ENCODE data around the gene TRIM7. TPM values are rescaled to one million over a fixed set of nuclear protein-coding genes. Genes with fewer than 3 reads are reported as not detected.
A peak's percentile ranks its signal among the peaks of the same experiment; 100 is the strongest.

Gene TRIM7
- total RNA-seq, 1 experiment from 2014 or later, result 25.8 TPM

DNA sequence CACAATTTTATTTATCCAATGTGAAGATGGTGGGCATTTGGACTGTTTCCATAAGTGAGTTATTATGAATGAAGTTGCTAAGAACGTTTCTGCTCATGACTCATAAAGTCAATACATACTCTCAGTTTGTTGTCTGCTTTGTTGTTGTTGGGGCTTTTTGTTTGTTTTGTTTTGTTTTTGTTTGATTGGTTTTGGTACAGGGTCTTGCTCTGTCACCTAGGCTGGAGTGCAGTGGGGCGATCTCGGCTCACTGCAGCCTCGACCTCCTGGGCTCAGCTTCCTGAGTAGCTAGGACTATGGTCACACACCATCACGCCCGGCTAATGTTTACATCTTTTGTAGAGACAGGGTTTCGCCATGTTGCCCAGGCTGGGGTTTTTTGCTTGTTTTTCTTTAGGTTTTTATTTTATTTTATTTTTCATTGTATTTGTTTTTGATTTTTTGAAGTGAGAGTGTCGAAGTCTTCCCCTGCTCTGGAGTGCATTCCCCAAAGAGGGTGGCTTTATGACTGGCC lies 18.0 kb downstream of the TRIM7 start:
- TF ChIP-seq POLR2AphosphoS5 (IDR thresholded peaks at IDR 0.05; ENCODE audit: low read depth, low read length), result no peak
- TF ChIP-seq, protein P1, sequence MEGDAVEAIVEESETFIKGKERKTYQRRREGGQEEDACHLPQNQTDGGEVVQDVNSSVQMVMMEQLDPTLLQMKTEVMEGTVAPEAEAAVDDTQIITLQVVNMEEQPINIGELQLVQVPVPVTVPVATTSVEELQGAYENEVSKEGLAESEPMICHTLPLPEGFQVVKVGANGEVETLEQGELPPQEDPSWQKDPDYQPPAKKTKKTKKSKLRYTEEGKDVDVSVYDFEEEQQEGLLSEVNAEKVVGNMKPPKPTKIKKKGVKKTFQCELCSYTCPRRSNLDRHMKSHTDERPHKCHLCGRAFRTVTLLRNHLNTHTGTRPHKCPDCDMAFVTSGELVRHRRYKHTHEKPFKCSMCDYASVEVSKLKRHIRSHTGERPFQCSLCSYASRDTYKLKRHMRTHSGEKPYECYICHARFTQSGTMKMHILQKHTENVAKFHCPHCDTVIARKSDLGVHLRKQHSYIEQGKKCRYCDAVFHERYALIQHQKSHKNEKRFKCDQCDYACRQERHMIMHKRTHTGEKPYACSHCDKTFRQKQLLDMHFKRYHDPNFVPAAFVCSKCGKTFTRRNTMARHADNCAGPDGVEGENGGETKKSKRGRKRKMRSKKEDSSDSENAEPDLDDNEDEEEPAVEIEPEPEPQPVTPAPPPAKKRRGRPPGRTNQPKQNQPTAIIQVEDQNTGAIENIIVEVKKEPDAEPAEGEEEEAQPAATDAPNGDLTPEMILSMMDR (IDR thresholded peaks at IDR 0.05), result no peak
- no peak for TF ChIP-seq TCF7L2 (IDR thresholded peaks at IDR 0.05; ENCODE audit: low read depth, low read length)
- Histone ChIP-seq H3K27me3 (ENCODE audit: control insufficient read depth, insufficient read depth, low read length) (no peaks in the 10 kb centered on the region), H3K9me3 (ENCODE audit: control insufficient read depth, insufficient read depth, low read depth, low read length) (no peaks in the 10 kb centered on the region), H3K4me3 (ENCODE audit: low read depth in 2 of 2, low read length in 2 of 2) (peak overlapping the region; percentile 85 to 98), H3K36me3 (ENCODE audit: control insufficient read depth, insufficient read depth, low read length) (no peaks in the 10 kb centered on the region), H3K4me1 (ENCODE audit: control insufficient read depth, insufficient read depth, low read length) (peaks cover 11% of the 10 kb centered on the region), H3K27ac (ENCODE audit: low read length) (peak overlapping the region; percentile 82)
- ChIA-PET POLR2A (no interaction called here), CTCF (interaction anchor here (0.6 kb wide), 1 partner anchor 16 kb away, joined by 3 read pairs; no protein-coding TSS in a partner anchor)
- intact Hi-C loops (cut with micrococcal nuclease; ENCODE audit: unreplicated experiment), result loop anchor here (1.0 to 10.0 kb wide), 2 partner anchors 15 to 382 kb away; partner anchors contain the start of gene MGAT1
- in situ Hi-C loops (cut with HindIII; ENCODE audit: low pct_unique_long_range_greater_than_20kb, low sequenced_read_pairs), result no loop called here
- no peak for DNase-seq (ENCODE audit: low read depth, low spot score)
- ATAC-seq, result no peak
- no TSS peak for BruUV-seq (replicated peaks)

DNA sequence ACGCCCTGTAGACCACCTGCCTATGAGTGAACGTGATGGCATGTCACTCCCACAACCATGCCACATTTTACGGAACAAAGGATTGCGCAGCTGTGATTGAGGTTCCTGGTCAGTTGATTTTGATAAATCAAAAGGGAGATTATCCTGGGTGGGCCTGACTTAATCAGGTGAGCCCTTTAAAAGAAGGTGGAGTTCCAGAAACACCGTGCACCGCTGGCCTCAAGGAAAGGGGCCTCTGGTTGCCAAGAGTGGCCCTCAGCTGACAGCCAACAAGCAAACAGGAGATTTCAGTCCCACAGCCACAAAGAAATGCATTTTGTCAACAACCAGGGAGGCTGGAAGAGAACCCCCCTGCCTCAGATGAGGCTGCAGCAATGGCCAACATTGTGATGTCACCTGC lies 19.0 kb downstream of the TRIM7 start:
- intact Hi-C loops (cut with micrococcal nuclease; ENCODE audit: unreplicated experiment), result loop anchor here (10.0 kb wide), 1 partner anchor 381 kb away; the partner anchor contains the start of gene MGAT1
- H3K27me3 ChIP-seq (ENCODE audit: control insufficient read depth, insufficient read depth, low read length), result no peaks in the 10 kb centered on the region
- in situ Hi-C loops (cut with HindIII; ENCODE audit: low pct_unique_long_range_greater_than_20kb, low sequenced_read_pairs), result no loop called here
- DNase-seq (ENCODE audit: low read depth, low spot score) (no peak), ATAC-seq (no peak)
- peaks cover 12% of the 10 kb centered on the region for H3K4me1 ChIP-seq (ENCODE audit: control insufficient read depth, insufficient read depth, low read length)
- ChIA-PET POLR2A (interaction anchor here (1.7 kb wide), 1 partner anchor 19 kb away, joined by 5 read pairs; the partner anchor contains the start of gene TRIM7), CTCF (interaction anchor here (0.6 kb wide), 3 partner anchors 15 to 326 kb away, joined by 3 to 6 read pairs (median 3); no protein-coding TSS in a partner anchor)
- no peaks in the 10 kb centered on the region for H3K36me3 ChIP-seq (ENCODE audit: control insufficient read depth, insufficient read depth, low read length)
- no peak overlapping the region for H3K4me3 ChIP-seq (ENCODE audit: low read depth in 2 of 2, low read length in 2 of 2)
- H3K9me3 ChIP-seq (ENCODE audit: control insufficient read depth, insufficient read depth, low read depth, low read length), result no peaks in the 10 kb centered on the region
- peak overlapping the region; percentile 11; the same call in 1 of the 2 replicates for H3K27ac ChIP-seq (ENCODE audit: low read length)
- TF ChIP-seq SIN3A (IDR thresholded peaks at IDR 0.05; ENCODE audit: borderline replicate concordance, insufficient read depth, low read depth, low read length) (no peak), POLR2AphosphoS5 (IDR thresholded peaks at IDR 0.05; ENCODE audit: low read depth, low read length) (no peak), TCF7L2 (IDR thresholded peaks at IDR 0.05; ENCODE audit: low read depth, low read length) (no peak)
- TF ChIP-seq, protein P1 (IDR thresholded peaks at IDR 0.05), result no peak
- TF ChIP-seq, protein P2, sequence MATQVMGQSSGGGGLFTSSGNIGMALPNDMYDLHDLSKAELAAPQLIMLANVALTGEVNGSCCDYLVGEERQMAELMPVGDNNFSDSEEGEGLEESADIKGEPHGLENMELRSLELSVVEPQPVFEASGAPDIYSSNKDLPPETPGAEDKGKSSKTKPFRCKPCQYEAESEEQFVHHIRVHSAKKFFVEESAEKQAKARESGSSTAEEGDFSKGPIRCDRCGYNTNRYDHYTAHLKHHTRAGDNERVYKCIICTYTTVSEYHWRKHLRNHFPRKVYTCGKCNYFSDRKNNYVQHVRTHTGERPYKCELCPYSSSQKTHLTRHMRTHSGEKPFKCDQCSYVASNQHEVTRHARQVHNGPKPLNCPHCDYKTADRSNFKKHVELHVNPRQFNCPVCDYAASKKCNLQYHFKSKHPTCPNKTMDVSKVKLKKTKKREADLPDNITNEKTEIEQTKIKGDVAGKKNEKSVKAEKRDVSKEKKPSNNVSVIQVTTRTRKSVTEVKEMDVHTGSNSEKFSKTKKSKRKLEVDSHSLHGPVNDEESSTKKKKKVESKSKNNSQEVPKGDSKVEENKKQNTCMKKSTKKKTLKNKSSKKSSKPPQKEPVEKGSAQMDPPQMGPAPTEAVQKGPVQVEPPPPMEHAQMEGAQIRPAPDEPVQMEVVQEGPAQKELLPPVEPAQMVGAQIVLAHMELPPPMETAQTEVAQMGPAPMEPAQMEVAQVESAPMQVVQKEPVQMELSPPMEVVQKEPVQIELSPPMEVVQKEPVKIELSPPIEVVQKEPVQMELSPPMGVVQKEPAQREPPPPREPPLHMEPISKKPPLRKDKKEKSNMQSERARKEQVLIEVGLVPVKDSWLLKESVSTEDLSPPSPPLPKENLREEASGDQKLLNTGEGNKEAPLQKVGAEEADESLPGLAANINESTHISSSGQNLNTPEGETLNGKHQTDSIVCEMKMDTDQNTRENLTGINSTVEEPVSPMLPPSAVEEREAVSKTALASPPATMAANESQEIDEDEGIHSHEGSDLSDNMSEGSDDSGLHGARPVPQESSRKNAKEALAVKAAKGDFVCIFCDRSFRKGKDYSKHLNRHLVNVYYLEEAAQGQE (IDR thresholded peaks at IDR 0.05; ENCODE audit: insufficient read depth in 1 of 2, low read depth in 2 of 2, low read length in 1 of 2), result no peak
- no TSS peak for BruUV-seq (replicated peaks)
